ENCODE data around the gene IDH3A.

GRCh38 chr15:78149805-78150751 is 916 bp downstream of the IDH3A start:
- TF ChIP-seq POLR2AphosphoS5 (IDR thresholded peaks at IDR 0.05; ENCODE audit: low read depth, low read length) (no peak), POLR2A (IDR thresholded peaks at IDR 0.05; ENCODE audit: low read depth, low read length) (no peak), TAF1 (IDR thresholded peaks at IDR 0.05; ENCODE audit: low read depth, low read length) (no peak), SPI1 (IDR thresholded peaks at IDR 0.05; ENCODE audit: low read depth, low read length) (no peak; the same call in 1 of the 2 replicates), POU2F2 (IDR thresholded peaks at IDR 0.05; ENCODE audit: low read depth, low read length) (no peak), PAX5 (IDR thresholded peaks at IDR 0.05; ENCODE audit: insufficient read depth, low read length, severe bottlenecking) (no peak)
